HUES48 (cell line): ENCODE data around the gene AMBRA1.
"Not testable (repeated sequence)": the region's sequence is repeated elsewhere in the genome, so short reads cannot be mapped to it uniquely, and the experiment has no call there.

ENCODE experiments used
- H3K27ac ChIP-seq: one replicate; pipeline ENCODE4 v1.7.0; 2013; ENCODE audit warnings: low read depth, low read length, inconsistent platforms
- H3K27me3 ChIP-seq: 2 replicates; pipeline ENCODE4 v1.6.1; 2013; ENCODE audit warnings: mild to moderate bottlenecking, low read length; ENCODE audit not compliant: control insufficient read depth, insufficient read depth
- H3K36me3 ChIP-seq: 2 replicates; pipeline ENCODE4 v1.6.1; 2013; ENCODE audit warnings: low read length; ENCODE audit not compliant: control insufficient read depth, insufficient read depth
- H3K4me1 ChIP-seq: 2 replicates; pipeline ENCODE4 v1.6.1; 2013; ENCODE audit warnings: mild to moderate bottlenecking, low read length; ENCODE audit not compliant: control insufficient read depth, insufficient read depth
- H3K4me3 ChIP-seq: 2 replicates; pipeline ENCODE4 v1.5.1; 2013; ENCODE audit warnings: mild to moderate bottlenecking, low read depth, low read length
- H3K9ac ChIP-seq: 2 replicates; pipeline ENCODE4 v1.6.1; 2013; ENCODE audit warnings: mild to moderate bottlenecking, low read depth, low read length, moderate library complexity
- H3K9me3 ChIP-seq: 2 replicates; pipeline ENCODE4 v1.6.1; 2013; ENCODE audit warnings: low read length; ENCODE audit not compliant: control insufficient read depth, insufficient read depth

The AMBRA1 gene

GRCh38 chr11:46520971-46521745 is 72.7 kb downstream of the AMBRA1 start:
- H3K4me3 ChIP-seq = no peak overlapping the region
- H3K27me3 ChIP-seq = no peaks in the 10 kb centered on the region
- no peaks in the 10 kb centered on the region for H3K36me3 ChIP-seq
- H3K9me3 ChIP-seq = no peaks in the 10 kb centered on the region
- H3K4me1 ChIP-seq = peaks cover 25% of the 10 kb centered on the region
- peak overlapping the region; percentile 43 for H3K27ac ChIP-seq
- no peak overlapping the region for H3K9ac ChIP-seq

- no peaks in the 10 kb centered on the region for H3K9me3 ChIP-seq
- H3K27me3 ChIP-seq = no peaks in the 10 kb centered on the region
- H3K4me1 ChIP-seq = peaks cover 25% of the 10 kb centered on the region
- H3K4me3 ChIP-seq = no peak overlapping the region
- no peak overlapping the region for H3K27ac ChIP-seq
- no peak overlapping the region for H3K9ac ChIP-seq
- no peaks in the 10 kb centered on the region for H3K36me3 ChIP-seq
Observed at GRCh38 chr11:46519351-46519750, 74.5 kb downstream of the AMBRA1 start.

- H3K4me1 ChIP-seq = peaks cover 27% of the 10 kb centered on the region
Observed at GRCh38 chr11:46518928-46519327, 74.9 kb downstream of the AMBRA1 start.

GRCh38 chr11:46514370-46514769 is 79.5 kb downstream of the AMBRA1 start:
- Histone ChIP-seq H3K9ac (no peak overlapping the region), H3K36me3 (no peaks in the 10 kb centered on the region), H3K4me1 (peaks cover 21% of the 10 kb centered on the region), H3K27me3 (no peaks in the 10 kb centered on the region), H3K27ac (no peak overlapping the region), H3K9me3 (no peaks in the 10 kb centered on the region), H3K4me3 (no peak overlapping the region)

More at GRCh38 chr11:46518928-46519327, 74.9 kb downstream of the AMBRA1 start:
- H3K9ac ChIP-seq, H3K27me3 ChIP-seq, H3K9me3 ChIP-seq, H3K4me3 ChIP-seq, H3K36me3 ChIP-seq, H3K27ac ChIP-seq: not testable (repeated sequence)

GRCh38 chr11:46513934-46514342 is 79.9 kb downstream of the AMBRA1 start:
- H3K27ac ChIP-seq = peak overlapping the region; percentile 0
- no peak overlapping the region for H3K4me3 ChIP-seq
- H3K36me3 ChIP-seq = no peaks in the 10 kb centered on the region
- H3K9me3 ChIP-seq = no peaks in the 10 kb centered on the region
- H3K4me1 ChIP-seq = peaks cover 21% of the 10 kb centered on the region
- no peak overlapping the region for H3K9ac ChIP-seq
- H3K27me3 ChIP-seq = no peaks in the 10 kb centered on the region

GRCh38 chr11:46512261-46512881 is 81.5 kb downstream of the AMBRA1 start:
- H3K4me3 ChIP-seq = no peak overlapping the region
- peaks cover 14% of the 10 kb centered on the region for H3K36me3 ChIP-seq
- peaks cover 21% of the 10 kb centered on the region for H3K4me1 ChIP-seq
- no peak overlapping the region for H3K27ac ChIP-seq
- H3K9me3 ChIP-seq = no peaks in the 10 kb centered on the region
- H3K27me3 ChIP-seq = no peaks in the 10 kb centered on the region
- H3K9ac ChIP-seq = no peak overlapping the region

- no peaks in the 10 kb centered on the region for H3K9me3 ChIP-seq
- H3K27me3 ChIP-seq = no peaks in the 10 kb centered on the region
- peaks cover 21% of the 10 kb centered on the region for H3K4me1 ChIP-seq
- no peak overlapping the region for H3K27ac ChIP-seq
- H3K4me3 ChIP-seq = no peak overlapping the region
- H3K36me3 ChIP-seq = peaks cover 14% of the 10 kb centered on the region
- no peak overlapping the region for H3K9ac ChIP-seq
Observed at GRCh38 chr11:46511342-46511741, 82.5 kb downstream of the AMBRA1 start.

- no peaks in the 10 kb centered on the region for H3K9me3 ChIP-seq
- H3K27ac ChIP-seq = no peak overlapping the region
- H3K27me3 ChIP-seq = no peaks in the 10 kb centered on the region
- H3K4me1 ChIP-seq = peaks cover 28% of the 10 kb centered on the region
- no peak overlapping the region for H3K9ac ChIP-seq
- no peak overlapping the region for H3K4me3 ChIP-seq
- H3K36me3 ChIP-seq = peaks cover 29% of the 10 kb centered on the region
Observed at GRCh38 chr11:46508360-46508759, 85.5 kb downstream of the AMBRA1 start.

- Histone ChIP-seq H3K9ac (no peak overlapping the region), H3K4me3 (no peak overlapping the region), H3K36me3 (peaks cover 29% of the 10 kb centered on the region), H3K27me3 (no peaks in the 10 kb centered on the region), H3K9me3 (no peaks in the 10 kb centered on the region), H3K27ac (no peak overlapping the region), H3K4me1 (peaks cover 14% of the 10 kb centered on the region)
Observed at GRCh38 chr11:46506483-46506791, 87.4 kb downstream of the AMBRA1 start.

GRCh38 chr11:46505741-46506482 is 87.9 kb downstream of the AMBRA1 start:
- Histone ChIP-seq H3K9ac (no peak overlapping the region), H3K9me3 (no peaks in the 10 kb centered on the region), H3K27ac (no peak overlapping the region), H3K36me3 (peaks cover 29% of the 10 kb centered on the region), H3K4me1 (peaks cover 11% of the 10 kb centered on the region), H3K27me3 (no peaks in the 10 kb centered on the region), H3K4me3 (no peak overlapping the region)
